ENCODE data around the gene EFL1.

Gene EFL1

DNA sequence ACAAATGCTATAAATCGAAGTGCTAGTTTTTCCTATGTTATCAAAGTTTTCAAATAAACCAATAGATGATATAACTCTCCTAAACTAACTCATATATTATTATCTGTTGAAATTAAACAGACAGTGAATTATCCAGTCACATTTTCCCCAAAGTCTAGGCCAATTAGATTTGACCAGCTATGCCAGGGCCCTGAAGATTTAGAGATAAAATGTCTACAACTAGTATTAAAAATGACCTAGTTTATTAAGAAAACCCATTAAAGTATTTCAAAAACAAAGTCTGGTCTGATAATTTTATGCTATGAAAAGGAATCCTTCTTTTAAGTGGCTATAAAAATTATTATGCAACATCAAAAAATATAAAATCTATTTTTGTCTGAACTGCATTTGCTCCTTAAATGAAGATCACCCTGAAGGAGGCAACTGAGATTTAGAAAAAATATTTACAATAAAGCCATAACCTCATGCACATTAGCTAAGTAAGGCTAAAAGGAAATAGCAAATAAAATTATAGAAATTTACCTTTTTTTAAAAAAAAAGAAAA, 133.3 kb downstream of the EFL1 start:
- in situ Hi-C loops (cut with HindIII; ENCODE audit: low sequenced_read_pairs), result loop anchor here (25.0 kb wide), 1 partner anchor 408 kb away; the partner anchor contains the start of gene RPS17

DNA sequence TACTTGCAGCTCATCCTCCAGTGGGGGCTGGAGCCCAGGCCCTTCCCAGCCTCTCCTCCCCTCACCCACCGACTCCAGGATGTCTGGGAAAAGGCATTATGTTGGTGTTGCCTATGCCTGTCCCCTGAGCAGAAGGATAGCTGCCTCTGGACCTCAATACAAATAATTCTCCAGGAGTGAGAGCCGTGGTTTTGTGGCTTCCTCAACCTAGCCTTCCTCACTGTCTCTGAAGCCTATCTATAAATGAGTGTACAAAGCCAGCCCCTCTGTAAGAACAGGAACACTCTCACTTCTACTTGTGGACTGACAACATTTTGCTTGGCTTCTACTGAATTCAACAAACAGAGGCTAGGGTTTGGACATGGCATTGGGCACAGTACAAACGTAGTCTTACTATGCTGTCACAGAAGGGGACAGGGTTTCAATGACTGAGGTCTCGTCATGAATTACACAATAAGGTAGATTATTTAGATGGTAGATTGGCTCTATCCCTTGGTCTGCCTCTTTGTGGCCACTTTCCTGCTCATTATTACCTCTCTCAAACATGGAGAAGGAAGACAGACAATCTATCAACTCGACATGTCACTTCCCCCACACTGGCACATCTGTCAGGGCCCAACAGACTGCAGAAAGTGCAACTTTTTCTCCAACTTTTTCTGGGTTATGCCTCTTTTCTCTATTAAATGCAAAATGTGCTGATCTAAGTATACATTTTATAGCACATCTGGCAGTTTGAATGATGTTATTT, 134.0 kb downstream of the EFL1 start:
- in situ Hi-C loops (cut with HindIII; ENCODE audit: low sequenced_read_pairs), result loop anchor here (25.0 kb wide), 1 partner anchor 409 kb away; the partner anchor contains the start of gene RPS17

- in situ Hi-C loops (cut with HindIII; ENCODE audit: low sequenced_read_pairs), result loop anchor here (25.0 kb wide), 1 partner anchor 410 kb away; the partner anchor contains the start of gene RPS17
These were observed 135.0 kb downstream of the EFL1 start for GRCh38 chr15:82127581-82127980.

DNA sequence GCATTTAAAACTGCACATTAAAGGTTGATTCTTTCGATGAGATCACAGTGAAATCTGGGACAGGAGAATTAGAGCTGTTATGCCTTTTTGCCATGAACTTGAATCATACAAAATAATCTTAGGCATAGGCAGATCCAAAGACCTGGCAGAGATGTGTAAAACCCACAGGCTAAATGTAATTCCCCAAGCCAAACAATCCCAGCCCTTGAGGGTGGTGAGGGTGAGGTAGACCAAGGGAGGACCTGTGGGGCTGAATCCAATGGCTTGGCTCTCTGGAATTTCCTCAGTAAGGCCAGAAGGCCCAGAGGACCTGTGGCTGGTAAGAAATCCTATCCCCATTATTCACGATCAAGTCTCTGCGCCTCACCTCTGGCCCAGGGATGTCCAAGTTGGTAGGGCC, 136.2 kb downstream of the EFL1 start:
- in situ Hi-C loops (cut with HindIII; ENCODE audit: low sequenced_read_pairs), result loop anchor here (25.0 kb wide), 1 partner anchor 411 kb away; the partner anchor contains the start of gene RPS17

GRCh38 chr15:82124331-82125263, 137.9 kb downstream of the EFL1 start:
- in situ Hi-C loops (cut with HindIII; ENCODE audit: low sequenced_read_pairs), result loop anchor here (25.0 kb wide), 1 partner anchor 413 kb away; the partner anchor contains the start of gene RPS17

DNA sequence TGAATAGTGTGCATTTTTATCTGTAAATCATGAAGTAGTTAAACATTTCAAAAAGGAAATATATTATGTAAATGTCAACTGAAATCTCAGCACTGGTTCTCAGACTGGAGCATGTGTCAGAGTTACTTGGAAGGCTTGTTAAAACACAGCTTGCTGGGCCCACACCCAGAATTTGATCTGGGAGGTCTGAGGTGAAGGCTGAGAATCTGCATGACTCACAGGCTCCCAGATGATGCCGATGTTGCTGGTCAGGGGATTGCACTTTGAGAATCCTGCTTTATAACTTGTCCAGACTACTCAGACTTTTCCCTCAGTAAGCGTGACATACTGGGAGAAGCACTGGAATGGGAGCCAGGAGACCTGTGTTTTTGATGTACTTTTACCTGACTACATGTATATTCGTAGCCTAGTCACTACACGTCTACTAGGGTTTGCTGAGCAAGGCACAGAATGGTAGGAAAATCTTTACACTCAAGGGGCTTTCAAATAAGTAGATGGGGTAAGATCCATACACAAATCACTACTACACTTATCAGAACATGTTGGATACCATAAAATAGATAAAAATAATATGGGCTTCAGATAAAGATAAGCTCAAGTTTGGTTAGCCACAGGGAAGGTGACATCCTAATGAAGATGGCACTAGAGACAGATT, 139.7 kb downstream of the EFL1 start:
- in situ Hi-C loops (cut with HindIII; ENCODE audit: low sequenced_read_pairs), result no loop called here

GRCh38 chr15:82118040-82118439, 144.5 kb downstream of the EFL1 start:
- in situ Hi-C loops (cut with HindIII; ENCODE audit: low sequenced_read_pairs), result no loop called here

GRCh38 chr15:82117296-82117695, 145.2 kb downstream of the EFL1 start:
- in situ Hi-C loops (cut with HindIII; ENCODE audit: low sequenced_read_pairs), result no loop called here

DNA sequence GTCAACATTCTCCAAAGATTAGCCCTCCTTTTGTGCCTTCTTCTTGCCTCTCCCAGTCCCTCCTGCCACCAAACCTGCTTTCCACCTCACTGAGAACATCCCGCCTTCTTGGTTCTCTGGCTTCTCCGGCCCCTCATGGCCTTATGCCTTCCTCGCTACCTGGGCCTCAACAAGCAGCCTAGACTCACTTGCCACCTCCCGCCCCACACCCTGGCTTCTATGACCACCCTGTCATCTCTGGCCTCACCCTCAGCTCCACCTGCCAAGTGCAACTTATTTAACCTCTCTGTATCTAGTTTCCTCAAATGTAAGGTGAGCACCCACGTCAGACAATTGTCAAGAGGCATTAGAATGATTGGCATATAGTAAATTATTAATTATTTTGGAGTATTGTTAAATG, 147.9 kb downstream of the EFL1 start:
- in situ Hi-C loops (cut with HindIII; ENCODE audit: low sequenced_read_pairs), result no loop called here

- in situ Hi-C loops (cut with HindIII; ENCODE audit: low sequenced_read_pairs), result no loop called here
These were observed 149.3 kb downstream of the EFL1 start for GRCh38 chr15:82113106-82113715.

- in situ Hi-C loops (cut with HindIII; ENCODE audit: low sequenced_read_pairs), result no loop called here
These were observed 150.6 kb downstream of the EFL1 start for GRCh38 chr15:82111918-82112317.

- in situ Hi-C loops (cut with HindIII; ENCODE audit: low sequenced_read_pairs), result no loop called here
These were observed 152.4 kb downstream of the EFL1 start for GRCh38 chr15:82110144-82110543.

DNA sequence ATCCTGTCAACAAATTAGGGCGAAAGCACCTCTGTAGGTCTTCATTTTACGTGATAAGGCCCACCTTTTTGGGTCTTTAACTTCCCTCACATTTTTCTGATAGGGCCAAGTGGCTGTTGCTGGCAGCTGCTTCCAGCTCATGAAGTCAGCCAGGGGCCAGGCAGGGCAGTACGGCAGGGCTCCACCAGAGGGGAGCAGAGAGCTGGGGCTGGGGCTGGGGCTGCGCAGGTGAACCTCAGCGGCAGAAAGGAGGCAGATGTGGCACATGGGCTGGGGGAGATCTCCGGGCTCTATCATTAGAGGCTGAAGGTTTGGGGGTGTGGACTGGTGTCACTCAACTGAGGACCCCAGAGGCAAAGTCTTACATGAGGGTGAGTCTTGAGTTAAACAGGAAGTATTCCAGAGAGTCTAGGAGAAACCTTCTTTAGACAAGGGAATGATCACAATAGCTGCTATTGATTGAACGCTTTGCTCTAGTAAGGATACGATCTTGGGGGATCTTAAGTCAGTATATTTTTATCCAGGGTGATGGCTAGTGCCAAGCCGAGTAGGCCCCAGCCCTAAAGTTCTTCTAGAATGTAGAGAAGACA, 153.9 kb downstream of the EFL1 start:
- in situ Hi-C loops (cut with HindIII; ENCODE audit: low sequenced_read_pairs), result no loop called here

- in situ Hi-C loops (cut with HindIII; ENCODE audit: low sequenced_read_pairs), result no loop called here
These were observed 155.9 kb downstream of the EFL1 start for GRCh38 chr15:82106679-82107078.

GRCh38 chr15:82105451-82106215, 156.9 kb downstream of the EFL1 start:
- in situ Hi-C loops (cut with HindIII; ENCODE audit: low sequenced_read_pairs), result no loop called here

GRCh38 chr15:82103468-82103867, 159.1 kb downstream of the EFL1 start:
- in situ Hi-C loops (cut with HindIII; ENCODE audit: low sequenced_read_pairs), result no loop called here

DNA sequence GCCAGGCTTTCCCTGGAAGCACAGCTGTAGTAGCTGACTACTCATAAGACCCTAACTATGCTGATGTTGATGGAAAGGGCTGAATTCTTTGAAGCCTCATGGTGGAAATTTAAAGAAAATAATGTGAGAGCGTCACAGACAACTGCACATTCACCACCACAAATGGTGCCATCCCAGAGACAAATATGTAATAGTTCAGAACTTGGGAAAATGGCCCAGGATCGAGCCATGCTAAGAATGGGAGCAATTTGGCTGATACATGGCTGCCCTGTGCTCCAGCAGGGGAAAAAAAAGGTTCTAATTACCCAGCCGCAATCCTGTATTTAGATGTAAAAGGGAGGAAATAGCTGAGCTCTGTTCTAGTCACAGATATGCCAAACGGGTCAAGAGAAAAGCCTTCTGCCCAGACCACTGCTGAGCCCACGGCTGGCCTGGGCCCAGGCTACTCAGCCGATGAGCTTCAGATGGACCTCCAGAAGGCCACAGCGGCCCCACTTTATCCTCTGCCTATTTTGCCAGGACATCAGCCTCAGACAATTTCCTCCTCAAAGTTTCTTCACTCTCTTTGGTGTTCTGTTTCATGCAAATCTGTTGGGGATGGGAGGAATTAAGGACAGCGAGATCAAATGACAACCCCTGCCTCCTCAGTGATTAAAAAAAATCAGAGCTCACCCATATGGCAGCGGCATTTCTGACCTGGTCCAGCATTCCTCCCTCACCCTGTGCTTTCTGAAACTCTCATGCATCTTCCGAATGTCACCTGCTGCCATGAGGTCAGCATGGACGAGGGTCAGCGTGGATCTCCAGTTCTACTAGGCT, 162.2 kb downstream of the EFL1 start:
- in situ Hi-C loops (cut with HindIII; ENCODE audit: low sequenced_read_pairs), result no loop called here

DNA sequence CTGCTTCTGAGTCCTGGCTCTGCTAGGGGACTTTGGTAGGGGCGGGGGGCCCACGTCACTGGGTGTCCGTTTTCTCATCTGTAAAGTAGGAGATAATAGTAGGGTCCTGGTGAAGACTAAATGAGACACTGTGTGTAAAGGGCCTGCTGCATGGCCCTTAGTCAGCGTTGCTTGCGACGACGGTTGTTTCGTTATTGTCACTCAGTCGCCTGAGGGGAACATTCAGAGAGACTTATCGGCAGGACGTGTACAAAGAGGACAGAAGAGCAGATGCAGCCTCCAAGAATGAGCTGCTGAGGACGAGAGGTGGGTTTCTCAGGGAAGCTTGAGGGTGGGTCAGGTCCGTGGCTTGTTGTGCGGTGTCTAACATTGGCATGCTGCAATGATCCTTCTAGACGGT, 163.9 kb downstream of the EFL1 start:
- in situ Hi-C loops (cut with HindIII; ENCODE audit: low sequenced_read_pairs), result no loop called here
